HG03571 (cell line): ENCODE measurements around the gene RHOU.
"Not testable (repeated sequence)": the region's sequence is repeated elsewhere in the genome, so short reads cannot be mapped to it uniquely, and the experiment has no call there.

Experiments
- ATAC-seq: cut with Tn5 transposase; IDR thresholded peaks from one replicate; pipeline ENCODE4 v1.9.1; 2021; ENCODE audit not compliant: unreplicated experiment

The RHOU gene

GRCh38 chr1:228734881-228735801, at the start of gene RHOU:
RHOU (plus strand) TSS chr1:228735479; CDS start chr1:228735743, 264 bp downstream.
- ATAC-seq, result peak; percentile 68

DNA sequence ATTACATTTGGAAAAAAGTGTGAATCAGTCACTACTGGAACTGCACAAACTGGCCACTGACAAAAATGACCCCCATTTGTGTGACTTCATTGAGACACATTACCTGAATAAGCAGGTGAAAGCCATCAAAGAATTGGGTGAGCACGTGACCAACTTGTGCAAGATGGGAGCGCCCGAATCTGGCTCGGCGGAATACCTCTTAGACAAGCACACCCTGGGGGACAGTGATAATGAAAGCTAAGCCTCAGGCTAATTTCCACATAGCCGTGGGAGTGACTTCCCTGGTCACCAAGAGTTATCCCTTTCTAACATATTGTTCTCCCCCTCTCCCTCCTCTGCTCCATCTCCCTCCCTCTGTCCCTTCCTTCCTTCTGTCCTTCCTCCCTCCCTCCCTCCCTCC, 47.7 kb upstream of the RHOU start:
- no peak for ATAC-seq

- no peak for ATAC-seq
Observed at GRCh38 chr1:228689255-228689654, 46.0 kb upstream of the RHOU start.

GRCh38 chr1:228691211-228691610, 44.1 kb upstream of the RHOU start:
- no peak for ATAC-seq

- ATAC-seq, result no peak
Observed at GRCh38 chr1:228691926-228692325, 43.4 kb upstream of the RHOU start.

DNA sequence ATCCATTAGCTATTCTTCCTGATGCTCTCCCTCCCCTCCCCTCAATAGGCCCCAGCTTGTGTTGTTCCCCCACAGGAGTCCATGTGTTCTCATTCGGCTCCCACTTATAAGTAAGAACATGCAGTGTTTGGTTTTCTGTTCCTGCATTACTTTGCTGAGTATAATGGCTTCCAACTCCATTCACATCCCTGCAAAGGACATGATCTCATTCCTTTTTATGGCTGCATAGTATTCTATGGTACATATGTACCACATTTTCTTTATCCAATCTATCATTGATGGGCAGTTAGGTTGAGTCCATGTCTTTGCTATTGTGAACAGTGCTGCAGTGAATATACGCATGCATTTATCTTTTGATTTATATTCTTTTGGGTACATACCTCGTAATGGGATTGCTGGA, 40.8 kb upstream of the RHOU start:
- ATAC-seq, result not testable (repeated sequence)

- ATAC-seq, result no peak
Observed at GRCh38 chr1:228695015-228695955, 40.0 kb upstream of the RHOU start.

GRCh38 chr1:228697207-228698016, 37.9 kb upstream of the RHOU start:
- ATAC-seq, result no peak

GRCh38 chr1:228698017-228698329, 37.3 kb upstream of the RHOU start:
- no peak for ATAC-seq

DNA sequence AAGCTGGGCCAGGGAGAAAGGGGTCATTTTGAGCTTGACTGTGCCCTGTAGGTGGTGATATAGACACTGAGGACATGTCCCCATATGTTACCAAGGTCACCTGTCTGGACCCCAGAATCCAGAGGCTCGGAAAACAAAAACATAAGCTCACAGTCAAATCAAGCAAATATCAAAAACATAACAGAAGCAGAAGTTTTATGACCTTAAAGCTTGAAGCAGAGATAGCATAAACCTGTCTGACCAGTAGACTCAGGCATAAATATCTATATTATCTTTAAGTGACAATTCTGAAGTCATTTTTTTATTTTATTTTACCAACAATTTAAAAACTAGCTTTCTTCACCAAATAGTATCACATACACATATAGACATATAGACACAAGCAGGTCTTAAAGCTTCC, 32.8 kb upstream of the RHOU start:
- ATAC-seq, result no peak

GRCh38 chr1:228706305-228706704, 29.0 kb upstream of the RHOU start:
- no peak for ATAC-seq

DNA sequence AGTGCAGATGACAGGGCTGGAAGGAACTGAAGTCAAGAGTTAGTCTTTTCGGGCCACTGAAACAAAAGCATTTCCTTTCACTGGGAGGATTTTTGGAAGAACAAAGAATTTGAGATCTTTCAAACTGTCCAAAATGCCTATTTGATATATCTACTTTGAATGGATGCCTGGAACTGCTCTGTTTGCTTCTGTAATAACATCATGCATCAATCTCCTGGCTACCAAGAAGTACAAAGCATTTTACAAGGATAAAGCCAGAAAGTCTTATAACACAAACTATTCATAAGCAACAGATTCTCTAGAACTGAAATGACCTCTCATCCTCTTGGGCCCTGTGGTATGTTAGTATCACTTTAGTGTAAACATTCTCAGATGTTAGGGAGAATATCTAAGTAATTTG, 18.2 kb upstream of the RHOU start:
- no peak for ATAC-seq

DNA sequence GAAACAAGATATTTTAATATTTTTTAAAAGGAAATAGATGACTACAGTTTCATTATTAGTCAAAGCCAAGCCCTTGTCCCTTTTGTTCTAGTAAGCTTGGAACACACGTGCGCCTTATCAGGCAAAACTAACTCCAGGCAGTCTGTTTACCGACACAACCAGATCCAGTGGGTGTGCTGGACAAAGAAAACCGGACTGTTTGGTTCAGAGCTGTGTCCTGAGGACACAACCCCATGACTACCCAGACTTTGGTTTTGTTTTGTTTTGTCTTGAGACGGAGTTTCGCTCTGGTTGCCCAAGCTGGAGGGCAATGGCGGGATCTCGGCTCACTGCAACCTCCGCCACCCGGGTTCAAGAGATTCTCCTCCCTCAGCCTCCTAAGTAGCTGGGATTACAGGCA, 13.9 kb upstream of the RHOU start:
- no peak for ATAC-seq

DNA sequence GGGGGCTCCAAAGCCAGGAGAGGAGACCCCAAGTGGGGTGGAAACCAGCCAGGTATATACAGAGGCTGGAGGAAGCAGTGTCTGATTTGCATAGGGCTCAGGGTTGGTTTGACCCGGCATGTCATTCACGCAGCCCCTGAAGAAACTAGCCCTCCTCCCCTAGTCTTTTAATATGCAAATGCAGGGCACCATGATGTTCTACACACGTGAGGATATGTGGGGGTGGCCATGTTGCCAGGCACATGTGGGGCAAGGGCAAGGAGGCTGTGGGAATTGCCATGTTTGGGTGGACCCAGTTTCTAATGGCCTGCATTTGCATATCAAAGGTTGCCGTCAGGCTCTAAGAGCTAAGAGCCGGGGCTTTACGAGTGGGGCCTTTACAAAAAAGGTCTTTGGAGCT, 12.0 kb upstream of the RHOU start:
- ATAC-seq, result no peak

GRCh38 chr1:228723921-228724320, 11.4 kb upstream of the RHOU start:
- no peak for ATAC-seq

GRCh38 chr1:228725178-228725577, 10.1 kb upstream of the RHOU start:
- ATAC-seq, result no peak

- ATAC-seq, result no peak
Observed at GRCh38 chr1:228727681-228728171, 7.6 kb upstream of the RHOU start.

DNA sequence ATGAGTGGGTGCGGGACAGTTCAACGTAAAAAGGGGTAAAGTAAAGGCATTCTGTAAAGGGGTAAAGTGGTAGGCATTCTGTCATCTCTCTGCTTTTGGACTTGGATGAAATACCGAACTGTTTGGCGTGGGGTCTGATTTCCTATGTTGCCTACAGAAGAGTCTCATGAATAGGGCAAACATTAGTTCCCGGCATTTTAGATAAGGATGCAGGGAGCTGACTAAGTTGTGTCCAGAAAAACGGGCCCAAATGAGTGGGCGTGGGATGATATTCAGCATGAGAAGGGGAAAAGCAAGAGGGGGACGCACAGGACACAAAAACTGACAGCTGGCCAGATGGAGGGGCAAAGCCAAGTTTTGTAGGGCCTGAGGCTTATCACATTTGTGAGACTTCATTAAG, 2.9 kb upstream of the RHOU start:
- no peak for ATAC-seq

DNA sequence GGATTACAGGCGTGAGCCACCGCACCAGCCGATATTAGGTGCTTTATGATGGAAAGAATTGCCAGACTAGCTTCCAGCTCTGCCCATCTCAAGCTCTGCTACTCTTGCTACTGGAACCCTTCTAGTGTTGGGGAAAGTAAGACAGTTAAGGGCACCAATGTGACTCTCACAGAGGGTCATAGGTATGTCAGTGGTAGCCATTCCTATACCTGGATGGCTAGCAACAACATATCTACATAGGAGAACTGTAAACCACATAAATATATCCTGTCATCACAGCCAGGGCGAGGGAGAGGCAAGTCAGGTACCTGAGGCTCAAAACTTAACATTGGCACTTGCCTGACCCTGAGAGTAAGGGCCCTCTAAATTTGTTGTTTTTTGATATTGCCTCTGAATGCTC, 1.7 kb upstream of the RHOU start:
- no peak for ATAC-seq

GRCh38 chr1:228735871-228736586, 750 bp downstream of the RHOU start:
- no peak for ATAC-seq
